Activated effector memory CD4-positive, alpha-beta T cell treated with anti-CD3 and anti-CD28 coated beads, Interleukin-2, amount 50 U/mL, for 16 hours (primary cell): ENCODE data around the gene APBB2.

Source experiments
- DNase-seq: peaks from one replicate; pipeline ENCODE4 v3.0.0-alpha.2; 2020

The APBB2 gene

GRCh38 chr4:41132055-41132683 lies 82.2 kb downstream of the APBB2 start:
- DNase-seq: no peak

DNA sequence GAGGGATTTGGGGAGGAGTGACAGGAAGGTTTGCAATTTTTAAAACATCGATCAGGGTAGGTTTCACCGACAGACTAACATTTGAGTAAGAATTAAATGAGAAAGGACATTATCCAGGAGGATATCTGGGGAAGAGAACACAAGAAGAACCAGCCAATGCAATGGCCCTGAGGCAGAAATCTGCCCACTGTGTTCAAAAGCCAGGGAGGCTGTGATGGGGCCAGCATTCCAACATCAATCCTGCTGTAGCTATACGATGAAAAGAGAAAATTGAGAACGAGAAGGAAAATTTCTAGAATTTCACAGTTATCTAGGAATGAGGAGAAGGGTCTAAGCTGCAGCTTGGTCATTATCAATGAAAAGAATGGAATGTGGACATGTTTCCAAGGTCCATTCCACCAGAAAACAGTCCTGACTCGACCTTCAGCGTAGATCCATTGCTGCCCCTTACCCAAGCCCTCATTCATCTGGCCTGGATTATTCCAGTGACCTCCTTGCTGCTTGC lies 84.4 kb downstream of the APBB2 start:
- DNase-seq: no peak

DNA sequence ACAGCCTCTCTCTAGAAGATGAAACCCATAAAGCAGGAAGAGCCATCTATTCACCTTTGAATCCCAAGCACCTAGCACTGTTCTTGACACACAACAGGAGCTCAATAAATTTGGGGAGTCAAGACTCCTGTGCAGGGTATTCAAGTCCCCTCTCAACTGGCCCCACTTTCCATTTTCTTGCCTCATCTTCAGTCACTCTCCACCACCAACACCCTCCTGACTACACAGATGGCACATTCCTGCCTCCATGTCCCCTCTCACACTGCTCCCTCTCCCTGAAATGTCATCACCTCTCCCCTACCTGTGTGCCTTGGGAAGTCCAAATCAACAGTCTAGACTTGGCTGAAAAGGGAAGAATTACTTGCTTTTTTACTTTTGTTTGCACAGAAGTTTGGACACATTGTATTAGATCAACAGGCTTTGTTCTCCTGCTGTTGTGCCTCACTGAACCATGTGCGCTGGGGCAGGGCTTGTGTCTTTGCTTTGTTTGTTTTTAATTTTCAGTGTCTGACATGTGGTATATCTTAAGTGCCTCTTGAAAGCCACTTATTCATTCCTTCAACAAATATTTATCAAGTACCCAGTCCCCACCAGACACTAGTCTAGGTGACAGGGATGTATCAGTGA lies 85.1 kb downstream of the APBB2 start:
- DNase-seq: no peak

DNA sequence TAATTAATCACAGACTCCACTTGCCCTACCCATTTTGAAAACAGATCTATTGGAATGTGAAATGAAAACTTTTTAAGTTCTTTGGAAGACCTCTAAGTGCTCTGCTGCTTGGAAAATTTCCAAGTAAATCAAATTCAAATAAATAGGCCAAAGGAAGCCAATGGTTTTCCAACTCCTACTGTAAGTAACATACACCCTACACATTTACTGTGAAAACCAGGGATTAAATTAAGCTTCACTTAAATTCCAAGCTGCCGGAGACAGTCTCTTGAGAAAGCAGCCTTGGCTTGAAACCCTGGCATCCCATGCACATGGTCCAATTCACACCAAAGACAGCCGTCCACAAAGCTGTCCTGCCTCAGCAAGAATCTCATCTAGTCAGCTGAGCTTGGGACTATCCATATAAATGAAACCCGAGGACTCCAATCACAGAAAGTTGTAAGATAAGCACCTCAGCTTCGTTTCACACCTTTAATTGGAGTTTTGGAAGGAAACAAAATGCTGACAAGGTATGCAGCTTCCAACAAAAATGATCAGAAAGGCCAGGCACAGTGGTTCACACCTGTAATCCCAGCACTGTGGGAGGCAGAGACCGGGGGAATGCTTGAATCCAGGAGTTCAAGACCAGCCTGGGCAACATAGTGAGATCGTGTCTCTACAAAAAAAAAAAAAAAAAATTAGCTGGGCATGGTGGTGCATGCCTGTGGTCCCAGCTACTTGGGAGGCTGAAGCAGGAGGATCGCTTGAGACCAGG lies 88.6 kb downstream of the APBB2 start:
- DNase-seq: no peak

GRCh38 chr4:41124916-41125548 lies 89.3 kb downstream of the APBB2 start:
- no peak for DNase-seq

DNA sequence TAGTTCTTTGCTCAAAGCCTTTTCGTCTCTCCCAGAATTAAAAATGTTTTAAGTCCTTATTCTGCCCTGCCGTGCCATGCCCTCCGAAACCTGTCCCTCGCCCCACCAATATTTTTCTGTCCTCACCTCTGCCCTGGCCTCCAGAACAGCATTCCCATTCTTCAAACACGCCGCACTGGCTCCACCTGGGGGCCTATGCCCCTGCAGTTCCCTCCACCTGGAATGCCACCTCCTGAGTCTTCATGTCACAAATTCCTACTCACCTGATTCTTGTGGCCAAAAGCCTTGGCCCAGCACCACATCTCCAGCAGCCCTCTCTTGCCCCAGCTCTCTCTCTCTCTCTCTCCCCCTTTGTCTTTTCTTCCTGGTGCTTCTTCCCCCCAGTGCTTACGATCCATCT lies 91.6 kb downstream of the APBB2 start:
- no peak for DNase-seq

DNA sequence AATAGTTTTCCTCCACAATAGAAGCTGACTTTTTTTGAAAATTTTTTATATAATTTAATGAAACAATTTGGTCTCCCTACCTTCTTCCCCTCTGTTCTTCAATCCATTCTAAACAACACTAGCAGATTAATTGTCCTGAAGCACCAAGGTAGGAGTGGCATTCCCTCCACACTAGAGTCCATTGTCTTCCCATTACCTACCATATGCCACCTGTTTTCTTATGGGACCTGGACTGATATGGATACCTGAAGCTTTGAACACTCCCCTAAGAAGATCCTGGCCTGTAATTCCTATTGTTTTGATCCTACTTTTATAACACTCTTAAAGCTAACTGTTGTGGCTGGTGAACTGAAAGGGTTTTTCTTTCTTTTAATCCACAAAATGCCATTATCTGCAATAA lies 92.0 kb downstream of the APBB2 start:
- no peak for DNase-seq

DNA sequence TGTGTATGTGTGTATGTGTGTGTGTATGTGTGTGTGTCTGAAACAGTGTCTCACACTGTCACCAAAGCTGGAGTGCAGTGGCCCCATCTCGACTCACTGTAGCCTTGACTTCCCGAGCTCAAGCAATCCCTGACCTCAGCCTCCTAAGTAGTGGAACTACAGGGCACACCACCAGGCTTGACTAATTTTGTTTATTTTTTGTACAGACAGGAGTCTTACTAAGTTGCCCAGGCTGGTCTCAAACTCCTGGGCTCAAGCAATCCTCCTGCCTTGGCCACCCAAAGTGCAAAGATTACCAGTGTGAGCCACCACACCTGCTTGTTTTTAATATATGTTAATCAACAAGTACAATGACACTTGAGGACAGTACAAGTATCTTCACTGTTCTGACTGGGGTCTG lies 92.4 kb downstream of the APBB2 start:
- DNase-seq: no peak

DNA sequence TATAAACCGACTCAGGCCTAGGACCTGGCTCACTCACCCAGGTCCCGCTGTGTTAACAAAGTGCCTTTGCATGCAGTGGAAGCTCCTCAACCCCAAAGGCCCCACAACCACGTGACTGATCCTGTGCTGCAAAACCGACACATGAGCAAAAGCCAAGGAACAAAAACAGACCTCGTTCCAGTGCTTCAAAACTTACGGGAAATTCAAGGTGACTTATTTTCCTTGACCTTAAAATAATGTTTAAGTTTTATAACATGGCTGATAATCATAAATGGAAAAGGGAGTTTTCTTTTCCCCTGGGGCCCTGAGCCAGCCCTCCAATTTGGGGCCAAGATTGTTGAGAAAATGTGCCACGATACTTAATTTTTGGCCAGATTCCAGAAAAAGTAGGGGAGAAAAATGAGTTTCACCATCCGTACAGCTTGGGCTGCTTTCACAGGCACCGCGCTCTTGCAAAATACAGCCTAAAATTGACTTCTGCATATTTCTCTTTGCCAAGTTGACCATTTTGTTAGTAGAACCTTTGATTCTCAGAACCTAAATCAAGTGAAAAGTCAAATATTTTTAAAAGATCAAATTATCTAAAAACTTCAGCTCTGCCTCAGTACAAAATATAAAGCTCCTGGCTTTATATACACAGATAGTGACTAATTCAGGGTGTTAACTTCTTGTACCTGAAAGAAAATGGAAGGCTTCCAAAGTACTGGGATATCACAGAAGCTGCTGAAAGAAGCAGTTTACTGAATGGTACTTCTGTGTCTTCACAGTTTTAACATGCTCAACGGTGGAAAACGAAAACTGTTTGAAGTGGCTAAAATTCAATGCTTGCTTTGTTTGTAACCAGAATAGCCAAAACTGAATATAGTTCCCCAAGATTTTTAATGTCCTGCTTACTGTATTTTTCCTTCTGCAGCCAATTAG lies 93.8 kb downstream of the APBB2 start:
- no peak for DNase-seq

- no peak for DNase-seq
These were observed 94.5 kb downstream of the APBB2 start for GRCh38 chr4:41119867-41120295.

GRCh38 chr4:41111791-41112190 lies 102.6 kb downstream of the APBB2 start:
- no peak for DNase-seq

DNA sequence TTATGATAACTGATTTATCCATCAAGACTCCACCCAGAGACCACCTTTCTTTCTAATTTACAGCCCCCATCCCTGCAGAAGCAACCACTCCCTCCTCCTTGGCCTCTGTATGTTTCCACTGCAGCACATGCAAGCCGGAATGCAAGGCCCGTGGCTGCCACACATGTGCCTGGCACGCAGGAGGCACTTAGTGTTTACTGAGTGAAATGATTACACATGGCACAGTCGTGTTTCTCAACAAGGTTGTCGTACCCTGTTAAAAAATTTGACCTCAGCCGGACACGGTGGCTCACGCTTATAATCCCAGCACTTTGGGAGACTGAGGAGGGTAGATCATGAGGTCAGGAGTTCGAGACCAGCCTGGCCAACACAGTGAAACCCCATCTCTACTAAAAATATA lies 104.3 kb downstream of the APBB2 start:
- no peak for DNase-seq

DNA sequence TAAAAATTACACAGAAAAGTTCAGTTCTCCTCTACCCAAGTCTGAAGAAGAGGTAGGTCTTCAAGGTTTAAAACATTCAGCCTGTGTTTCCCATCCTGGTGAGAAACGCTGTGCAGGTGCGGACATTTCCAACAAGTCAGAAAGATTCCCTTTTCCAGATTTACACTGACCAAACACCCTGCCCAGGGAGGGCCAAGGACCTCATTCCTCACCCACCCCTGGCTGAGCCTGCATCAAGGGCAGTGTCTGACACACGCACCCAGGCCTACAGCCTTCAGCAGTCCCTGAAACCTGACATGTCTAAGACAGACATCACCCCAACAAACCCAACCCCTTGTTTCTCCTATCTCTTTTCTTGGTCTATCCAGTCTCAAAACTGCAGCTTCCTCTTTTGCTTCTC lies 105.9 kb downstream of the APBB2 start:
- no peak for DNase-seq

GRCh38 chr4:41106694-41107419 lies 107.5 kb downstream of the APBB2 start:
- no peak for DNase-seq

DNA sequence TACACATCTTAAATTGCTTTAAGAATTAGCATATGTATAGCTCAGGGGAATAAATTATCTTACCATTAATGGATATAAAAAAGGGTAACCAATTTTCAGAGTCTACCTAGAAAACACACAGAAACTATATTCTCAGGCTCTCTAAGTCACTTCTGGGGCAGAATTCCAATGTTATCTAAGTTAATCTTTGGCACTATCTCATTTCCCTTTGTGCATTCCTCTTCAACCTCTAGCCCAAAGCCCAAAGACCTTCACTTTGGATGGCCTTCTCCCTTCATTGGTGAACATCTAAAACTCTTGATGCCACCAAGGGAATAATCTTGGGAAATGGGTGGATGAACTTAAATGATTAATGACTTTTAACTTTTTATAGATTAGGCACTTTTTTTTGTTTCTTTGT lies 108.3 kb downstream of the APBB2 start:
- no peak for DNase-seq

DNA sequence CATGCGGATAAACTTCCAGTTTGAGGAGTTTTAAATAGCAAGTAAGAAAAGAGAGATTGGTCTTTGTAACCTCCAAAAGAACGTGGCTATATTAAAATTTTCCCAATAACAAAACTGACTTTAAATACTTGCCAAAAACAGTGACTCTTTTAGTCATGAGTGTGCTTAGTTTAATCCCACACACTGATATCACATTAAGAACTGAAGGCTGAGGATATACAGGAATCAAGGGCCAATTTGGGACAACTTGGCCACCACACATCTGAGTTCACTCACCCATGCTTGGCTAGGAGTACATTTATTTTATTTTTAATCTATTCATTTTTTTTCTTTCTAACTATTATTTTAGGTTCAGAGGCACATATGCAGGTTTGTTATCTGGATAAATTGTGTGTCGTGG lies 110.2 kb downstream of the APBB2 start:
- DNase-seq: no peak

DNA sequence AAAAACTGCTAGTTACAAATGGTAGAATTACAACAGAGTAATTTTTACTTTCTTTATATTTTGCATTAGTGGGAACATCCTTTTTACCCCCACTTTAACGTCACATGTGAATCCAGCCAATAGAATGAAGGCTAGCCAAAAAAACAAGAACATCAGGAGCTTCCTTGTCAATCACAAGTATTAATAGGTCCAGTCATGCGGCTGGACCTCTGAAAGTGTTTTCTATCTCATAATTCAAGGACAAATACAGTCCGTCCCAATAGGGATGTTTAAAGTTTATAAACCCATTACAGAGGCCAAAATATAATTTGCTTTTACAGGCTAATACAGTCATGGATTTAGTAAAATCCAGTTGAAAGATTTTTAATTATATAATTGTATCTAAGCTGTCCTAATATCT lies 110.7 kb downstream of the APBB2 start:
- DNase-seq: no peak

DNA sequence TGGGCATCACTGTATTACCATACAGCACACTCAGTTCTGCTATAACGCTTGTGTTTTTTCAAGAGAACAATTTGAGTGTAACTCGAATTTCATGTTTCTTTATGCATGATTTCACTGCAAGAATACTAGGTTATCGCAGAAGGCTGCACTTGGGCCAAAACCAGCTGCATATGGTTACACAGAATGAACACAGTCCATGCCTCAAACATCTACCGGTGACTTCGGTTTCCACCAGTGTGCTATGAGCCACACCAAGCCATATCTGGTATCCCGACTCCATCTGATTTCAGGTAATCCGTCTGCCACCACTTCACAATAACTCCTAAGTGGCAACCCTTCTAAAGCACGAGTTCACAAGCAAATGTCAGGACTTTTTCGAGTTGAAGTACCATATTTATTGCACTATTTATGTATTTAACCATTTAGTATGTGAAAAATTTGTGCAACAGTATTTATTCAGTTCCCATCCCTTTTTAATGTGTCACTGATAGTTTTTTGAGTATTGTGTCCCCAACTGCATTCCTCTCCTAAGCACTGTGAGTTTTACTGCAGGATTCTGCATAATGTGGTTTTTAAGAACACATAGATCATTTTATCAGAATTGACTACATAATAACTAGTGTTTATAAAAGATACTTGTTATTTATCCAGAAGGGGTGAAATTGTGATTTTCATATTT lies 111.8 kb downstream of the APBB2 start:
- DNase-seq: no peak

GRCh38 chr4:41098093-41099048 lies 116.0 kb downstream of the APBB2 start:
- no peak for DNase-seq

DNA sequence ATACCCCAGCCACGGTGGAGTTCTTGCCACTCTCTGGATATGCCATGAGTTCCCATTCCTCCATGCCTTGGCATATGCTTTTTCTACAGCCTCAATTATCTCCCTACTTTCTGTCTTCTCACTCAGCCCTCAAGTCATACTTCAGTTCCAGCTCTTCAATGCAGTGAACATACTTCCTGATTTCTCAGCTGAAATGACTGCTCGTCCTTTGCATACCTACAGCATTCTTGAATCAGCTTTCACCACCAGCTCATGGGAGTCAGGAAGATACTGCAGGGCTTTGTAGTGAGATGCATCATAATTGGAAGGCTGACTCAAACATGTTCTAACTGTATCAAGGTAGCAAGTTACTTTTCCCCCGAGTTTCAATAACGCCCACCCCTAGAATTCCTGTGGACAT lies 118.4 kb downstream of the APBB2 start:
- no peak for DNase-seq
